HG02759 (cell line): ENCODE results near the gene FGF14.

Experiments
- ATAC-seq: cut with Tn5 transposase; IDR thresholded peaks from one replicate; pipeline ENCODE4 v1.9.1; 2021; ENCODE audit warnings: mild to moderate bottlenecking, moderate library complexity; ENCODE audit not compliant: unreplicated experiment

The FGF14 gene

DNA sequence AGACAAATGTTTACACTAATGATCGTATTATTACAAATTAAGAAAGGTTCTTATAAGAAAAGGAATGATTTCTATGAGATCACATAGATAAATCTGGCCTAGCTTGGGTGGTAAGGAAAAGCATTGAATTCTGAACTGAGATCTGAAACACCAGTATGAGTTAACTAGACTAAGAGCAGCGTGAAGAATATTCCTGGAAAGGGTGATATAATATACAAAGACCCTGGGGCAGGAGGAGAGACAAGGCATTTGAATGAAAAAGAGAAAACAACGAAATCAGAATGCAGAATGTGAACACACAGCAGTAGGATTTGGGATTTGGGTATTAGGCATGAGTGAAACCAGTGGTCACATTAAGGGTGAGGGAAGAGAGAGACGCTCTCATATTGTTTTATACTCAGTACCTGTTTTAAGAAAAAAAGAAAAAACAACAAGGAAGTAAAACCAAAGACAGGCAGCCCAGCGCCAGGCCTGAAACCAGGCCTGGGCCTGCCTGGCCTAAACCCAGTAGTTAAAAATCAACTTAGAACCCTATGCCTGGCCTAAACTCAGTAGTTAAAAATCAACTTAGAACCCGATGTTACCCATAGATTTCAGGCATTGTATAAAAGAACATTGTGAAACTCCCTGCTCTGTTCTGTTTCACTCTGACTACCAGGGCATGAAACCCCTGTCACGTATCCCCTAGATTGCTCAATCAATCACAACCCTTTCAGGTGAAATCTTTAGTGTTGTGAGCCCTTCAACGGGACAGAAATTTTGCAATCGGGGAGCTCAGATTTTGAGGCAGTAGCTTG is 662.3 kb downstream of the FGF14 start:
- ATAC-seq, result peak; percentile 98

DNA sequence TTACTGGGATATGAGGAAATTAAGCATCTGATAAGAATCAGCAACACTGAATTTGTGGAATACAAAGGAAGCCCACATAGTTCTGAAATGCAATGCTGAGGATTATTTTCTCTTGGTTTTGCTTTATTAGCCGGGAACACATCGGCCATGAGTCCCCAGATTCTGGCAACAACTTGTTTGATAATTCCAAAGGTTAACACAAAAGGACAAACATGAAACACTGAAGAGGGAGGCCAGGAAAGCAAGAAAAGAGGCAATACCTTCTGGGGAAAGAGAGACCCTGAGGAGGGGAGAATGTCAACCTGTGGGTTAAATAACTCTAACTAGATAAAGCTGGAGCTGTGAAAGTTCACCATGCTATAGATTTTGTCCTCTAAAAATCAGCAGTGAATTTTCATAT is 663.5 kb downstream of the FGF14 start:
- ATAC-seq, result no peak

DNA sequence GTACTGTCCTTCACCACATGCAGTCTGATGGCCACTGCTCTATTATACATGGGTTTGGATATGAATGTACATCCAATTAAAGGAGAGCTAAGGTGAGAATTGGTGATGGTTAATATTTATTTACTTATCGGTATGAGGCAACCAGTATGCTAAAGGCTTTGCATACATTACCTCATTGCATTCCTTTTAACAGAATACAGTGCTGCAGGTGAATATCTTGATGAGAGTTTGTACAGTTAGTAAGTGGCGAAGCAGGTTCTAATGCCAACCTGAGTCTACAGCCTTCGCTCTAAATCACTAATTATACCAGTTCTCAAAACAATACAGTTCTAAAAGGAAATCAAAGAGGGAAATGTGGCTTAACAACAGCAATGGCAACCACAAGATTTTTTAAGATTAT is 665.3 kb downstream of the FGF14 start:
- no peak for ATAC-seq

DNA sequence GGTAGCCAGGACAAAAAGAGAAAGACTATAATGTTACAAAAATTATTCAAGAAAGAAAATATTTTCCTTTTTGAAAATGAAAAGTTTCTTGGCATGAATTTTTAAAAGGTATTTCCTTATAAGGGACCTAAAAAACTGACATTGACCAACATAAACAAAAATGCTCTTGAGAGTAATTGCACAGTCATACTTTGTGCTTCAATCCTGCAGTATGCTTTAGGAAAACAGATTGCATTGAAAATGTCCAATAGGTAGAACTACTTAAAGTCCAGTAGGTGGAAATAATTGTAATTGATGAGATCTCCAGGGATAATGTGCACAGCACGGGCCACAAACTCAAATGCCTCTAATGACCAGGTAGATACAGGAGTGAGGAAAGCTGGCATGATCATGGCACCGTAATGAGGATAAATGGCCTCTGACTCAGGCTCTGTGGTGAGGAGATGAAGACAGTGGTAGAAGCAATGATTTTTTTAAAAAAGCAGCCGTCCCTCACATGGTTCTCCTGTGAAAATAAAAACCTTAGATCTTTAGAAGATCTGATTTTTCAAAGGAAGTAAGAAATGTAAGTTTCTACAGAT is 671.3 kb downstream of the FGF14 start:
- no peak for ATAC-seq

DNA sequence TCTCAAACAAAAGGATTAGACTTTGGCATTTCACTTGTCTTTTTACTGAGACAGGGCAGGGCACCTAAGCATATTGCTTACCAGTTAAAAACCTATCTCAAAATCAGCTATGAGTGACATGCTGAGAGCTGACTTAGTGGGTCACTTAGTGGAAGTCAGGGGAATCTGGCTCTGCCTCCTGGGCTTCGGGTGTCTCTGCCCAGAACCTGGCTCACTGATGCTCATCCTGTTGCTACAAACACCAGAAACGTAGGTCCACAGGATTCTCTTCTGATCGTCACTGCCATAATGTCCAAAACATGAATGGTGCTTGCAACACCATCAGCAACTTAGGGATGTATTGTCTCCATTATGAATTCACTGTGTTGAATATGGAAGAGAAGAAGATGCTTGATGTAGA is 673.2 kb downstream of the FGF14 start:
- ATAC-seq, result no peak

DNA sequence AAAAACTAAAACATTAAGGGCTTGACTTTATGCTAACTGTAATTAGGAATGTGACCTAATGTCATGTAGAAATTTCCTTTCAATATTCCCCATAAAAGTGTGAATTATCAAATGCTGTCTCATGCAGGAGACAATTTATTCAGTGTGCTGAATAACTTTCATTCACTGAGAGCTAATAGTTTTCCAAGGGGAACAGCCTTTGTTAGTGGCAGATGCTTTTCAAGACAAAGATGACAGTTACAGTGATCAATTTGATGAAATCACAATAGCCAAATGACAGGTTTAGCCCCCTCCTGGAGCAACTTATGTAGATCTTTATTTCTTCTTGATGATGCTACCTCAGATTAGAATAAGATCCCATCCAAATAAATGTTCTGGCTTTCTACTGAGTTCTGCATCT is 673.8 kb downstream of the FGF14 start:
- no peak for ATAC-seq

DNA sequence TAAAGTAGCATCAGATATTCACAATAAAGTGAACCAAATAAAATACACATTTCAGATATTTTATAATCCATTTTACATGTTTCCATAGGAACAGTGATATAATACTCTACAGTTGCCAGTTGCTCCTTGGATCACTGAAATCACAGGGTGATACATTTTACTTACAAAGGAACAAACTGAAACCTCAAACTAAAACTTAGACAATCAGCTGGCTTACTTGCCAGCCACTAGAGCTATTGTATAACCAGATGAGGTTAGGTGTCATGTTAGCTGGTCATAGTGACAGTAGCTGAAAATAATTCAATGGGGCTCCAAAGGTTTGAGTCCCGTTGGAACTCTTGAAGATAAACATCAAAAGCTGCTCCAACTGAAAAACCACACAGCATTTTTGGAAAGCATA is 674.7 kb downstream of the FGF14 start:
- no peak for ATAC-seq

DNA sequence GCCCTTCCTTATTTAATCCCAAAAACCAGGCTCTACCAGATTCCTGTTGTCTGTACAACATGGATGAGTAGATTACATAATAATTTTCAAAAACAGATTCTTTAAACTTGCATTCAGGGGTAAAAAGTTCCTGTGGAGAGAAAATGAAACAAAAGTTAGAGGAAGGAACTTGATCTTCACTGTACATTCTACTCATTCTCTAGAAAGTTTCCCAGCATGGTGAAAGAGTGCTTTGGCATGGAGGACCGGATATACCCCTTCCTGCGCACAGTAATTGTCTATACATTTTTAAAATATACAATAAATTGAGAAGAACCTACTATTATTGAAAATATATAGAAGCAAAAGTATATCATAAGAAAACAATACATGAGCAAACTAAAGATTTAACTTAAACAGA is 675.2 kb downstream of the FGF14 start:
- no peak for ATAC-seq

DNA sequence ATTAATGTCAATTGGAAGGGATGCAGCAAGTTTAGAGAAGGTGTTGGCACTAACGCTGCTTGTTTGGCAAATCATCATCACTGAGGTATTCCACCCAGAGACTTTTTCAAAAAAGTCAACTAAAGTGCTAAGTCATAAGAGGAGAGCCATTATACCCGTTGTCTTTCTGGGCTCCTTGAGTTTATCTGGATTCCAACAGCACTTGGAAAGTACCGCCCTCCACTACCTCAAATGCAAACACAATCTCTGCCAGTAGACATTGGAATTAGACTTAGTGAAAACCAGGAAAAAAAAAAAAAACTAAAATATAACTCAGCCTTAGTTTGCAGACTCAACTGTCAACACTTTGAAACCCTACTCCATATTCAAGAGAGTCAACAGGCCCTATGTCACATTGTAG is 683.4 kb downstream of the FGF14 start:
- ATAC-seq, result no peak

DNA sequence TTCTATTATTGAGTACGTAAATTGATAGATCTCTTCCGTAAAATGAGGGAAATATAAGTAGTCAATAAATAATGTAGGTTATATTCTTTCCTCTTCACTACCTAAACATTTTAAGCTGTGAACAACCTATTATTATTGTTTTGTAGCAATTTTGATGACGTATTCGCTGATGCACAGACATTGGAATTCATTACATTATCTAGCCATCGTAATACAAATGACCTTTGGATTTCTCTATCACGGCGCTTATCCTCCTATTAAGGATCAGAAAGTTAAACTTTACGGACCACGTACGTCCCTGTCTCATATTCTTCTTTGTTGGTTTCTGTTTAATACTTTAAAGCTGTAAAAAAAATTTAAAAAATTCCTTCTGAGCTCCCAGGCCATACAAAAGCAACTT is 684.5 kb downstream of the FGF14 start:
- no peak for ATAC-seq

DNA sequence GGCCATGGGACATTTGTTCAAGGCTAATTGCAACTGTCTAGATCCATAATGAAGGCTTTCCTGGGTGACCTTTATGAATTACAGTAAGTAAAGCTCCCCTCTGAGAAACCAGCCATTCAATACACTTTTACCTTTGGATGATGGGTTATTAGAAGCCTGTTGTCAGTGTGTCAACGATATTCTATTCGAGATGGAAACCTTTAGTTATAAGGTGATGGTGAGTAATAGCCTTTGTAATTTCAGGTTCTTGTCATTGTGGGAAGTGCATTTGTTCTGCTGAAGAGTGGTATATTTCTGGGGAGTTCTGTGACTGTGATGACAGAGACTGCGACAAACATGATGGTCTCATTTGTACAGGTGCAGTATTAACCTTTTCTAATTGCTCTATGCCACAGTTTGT is 687.7 kb downstream of the FGF14 start:
- ATAC-seq, result no peak

DNA sequence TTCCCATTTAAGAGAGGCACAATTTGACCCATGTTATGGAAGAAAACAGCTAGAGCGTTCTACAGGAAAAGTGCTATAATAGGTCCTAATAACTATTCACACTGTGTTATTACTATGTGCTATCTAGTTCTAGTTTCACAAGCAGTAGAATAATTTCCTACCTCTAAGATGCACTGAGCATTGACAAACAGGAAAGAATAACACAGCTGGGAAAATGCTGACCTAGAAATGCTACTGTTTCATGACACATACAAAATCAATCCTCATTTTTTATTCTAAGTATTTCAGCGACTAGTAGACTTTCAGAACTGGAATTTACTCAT is 689.9 kb downstream of the FGF14 start:
- ATAC-seq, result no peak

DNA sequence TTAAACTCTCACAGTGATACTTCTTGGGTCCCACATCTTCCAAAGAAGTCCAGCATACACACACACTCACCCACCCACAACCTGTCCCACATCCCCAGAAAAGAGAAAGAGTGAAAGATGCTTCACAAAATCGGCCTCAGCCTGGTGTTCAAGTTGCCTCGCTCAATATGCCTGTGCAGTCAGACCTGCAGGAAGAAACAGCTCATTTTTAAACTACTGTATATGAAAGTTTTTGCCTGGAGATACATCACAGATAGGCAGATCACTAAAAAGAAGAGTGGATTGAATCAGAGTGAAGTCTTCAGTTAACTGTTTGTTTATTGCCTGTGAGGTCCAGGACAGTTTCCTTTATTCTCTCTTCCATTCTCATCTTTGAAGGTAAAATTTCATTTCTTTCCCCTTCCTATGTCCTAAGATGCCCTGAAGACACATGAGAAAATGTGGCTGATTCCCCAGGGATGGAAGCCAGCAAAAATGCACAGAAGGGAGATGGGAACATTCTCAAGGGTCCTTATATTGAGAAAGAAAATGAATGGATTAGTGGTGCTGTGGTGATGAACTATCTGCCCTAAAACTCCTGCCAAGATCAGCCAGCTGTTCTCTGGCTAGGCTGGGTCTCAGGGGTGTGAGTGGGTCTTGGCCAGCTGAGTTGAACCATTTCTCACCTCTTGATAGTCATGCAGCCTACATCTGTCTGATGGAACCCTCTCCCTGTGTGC is 690.4 kb downstream of the FGF14 start:
- no peak for ATAC-seq

DNA sequence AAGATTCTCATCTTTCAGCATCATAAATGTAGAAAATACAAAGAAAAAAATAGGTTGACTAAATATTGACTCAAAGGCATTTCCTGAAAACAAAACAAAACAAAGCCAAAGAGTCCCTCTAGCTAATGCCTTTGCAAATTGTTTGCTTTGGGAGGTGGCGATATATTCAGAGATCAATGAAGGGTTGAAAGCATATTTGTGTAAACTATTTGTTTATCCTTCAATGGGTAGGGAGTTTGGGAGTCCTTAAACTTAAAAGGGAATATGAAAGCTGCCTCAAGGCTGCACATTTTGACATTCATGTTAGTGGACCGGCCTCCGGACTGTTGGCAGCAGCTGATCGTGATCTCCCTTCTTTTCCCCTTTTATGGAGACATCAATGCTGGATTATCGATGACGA is 691.9 kb downstream of the FGF14 start:
- no peak for ATAC-seq

DNA sequence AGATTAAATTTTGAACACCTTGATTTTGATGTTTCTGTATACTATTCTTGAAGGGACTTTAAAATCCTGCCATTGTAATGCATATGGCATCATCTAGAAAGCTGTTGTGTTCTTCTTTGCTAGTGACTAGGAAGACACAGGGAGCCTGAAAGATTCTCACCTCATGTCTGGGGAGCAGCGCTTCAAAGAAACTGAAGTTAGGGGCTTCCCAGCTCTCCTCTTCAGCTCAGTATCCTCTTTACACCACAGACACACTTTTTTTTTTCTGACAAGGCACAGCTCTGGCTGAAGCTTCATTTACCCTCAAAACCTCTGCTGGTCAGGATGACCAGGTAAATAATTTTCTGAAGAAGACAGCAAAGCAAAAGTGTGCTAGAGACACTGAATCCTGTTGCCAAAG is 693.7 kb downstream of the FGF14 start:
- no peak for ATAC-seq

DNA sequence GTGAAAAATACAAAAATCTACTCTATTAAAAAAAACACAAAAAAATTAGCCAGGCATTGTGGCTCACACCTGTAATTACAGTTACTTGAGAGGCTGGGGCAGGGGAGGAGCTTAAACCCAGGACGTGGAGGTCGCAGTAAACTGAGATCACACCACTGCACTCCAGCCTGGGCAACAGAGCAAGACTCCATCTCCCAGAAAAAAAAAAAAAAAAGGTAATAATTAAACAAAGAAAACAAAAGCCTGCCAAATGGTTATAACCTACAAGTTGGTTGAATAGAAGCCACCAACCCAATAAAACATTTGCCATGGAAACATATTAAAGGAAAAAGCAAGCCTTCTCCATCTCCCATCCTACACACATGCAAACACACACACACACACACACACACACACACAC is 694.2 kb downstream of the FGF14 start:
- ATAC-seq, result no peak

DNA sequence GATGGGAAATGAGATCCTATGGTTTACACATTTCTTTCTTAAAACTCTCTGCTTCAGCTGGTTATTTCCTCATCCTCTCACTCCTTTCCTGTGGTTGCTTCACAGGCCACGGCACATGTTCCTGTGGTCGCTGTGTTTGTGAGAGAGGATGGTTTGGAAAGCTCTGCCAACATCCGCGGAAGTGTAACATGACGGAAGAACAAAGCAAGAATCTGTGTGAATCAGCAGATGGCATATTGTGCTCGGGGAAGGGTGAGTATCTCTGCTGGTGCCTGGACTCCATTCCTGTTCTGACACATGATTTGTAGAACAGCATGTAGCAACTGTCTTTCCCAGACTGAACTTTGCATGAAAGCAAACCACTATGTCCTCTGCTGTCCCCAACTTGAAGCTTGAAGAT is 695.2 kb downstream of the FGF14 start:
- no peak for ATAC-seq

DNA sequence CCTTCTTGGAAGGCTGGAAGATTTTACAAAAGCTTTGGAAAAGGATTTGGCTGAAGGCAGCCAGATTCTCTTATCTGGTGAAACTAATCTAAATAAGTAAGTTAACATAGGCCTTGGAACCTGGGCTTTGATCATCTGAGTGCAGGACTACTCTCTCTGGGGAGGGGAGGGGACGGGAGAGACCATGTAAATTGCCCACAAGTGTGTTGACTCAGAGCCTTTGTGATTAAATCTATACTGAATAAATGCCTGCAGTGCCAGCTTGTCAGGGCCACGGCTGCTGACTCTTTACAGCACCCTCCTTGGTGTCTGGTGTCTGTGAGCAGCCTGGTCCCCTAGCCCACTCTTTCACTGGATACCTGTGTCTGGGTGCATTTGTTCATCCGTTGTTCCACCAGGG is 698.0 kb downstream of the FGF14 start:
- ATAC-seq, result no peak

DNA sequence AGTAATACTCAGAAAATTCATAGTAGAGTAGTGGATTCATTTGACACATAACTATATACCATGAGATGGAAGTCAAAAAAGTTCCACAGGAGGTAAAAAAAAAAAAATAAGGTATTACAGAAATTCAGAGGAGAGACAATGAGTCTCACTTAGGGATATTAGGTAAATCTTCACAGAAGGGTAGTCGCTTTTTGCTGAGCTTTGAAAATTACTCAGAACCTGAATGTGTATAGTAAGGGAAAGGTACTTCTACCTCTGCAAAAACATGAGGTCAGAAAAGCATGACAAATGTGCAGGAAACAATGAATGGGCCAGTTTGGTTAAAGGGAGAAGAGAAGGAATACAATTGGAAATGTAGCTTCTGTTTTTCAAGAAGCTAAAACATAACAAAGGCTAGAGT is 698.8 kb downstream of the FGF14 start:
- ATAC-seq, result no peak

DNA sequence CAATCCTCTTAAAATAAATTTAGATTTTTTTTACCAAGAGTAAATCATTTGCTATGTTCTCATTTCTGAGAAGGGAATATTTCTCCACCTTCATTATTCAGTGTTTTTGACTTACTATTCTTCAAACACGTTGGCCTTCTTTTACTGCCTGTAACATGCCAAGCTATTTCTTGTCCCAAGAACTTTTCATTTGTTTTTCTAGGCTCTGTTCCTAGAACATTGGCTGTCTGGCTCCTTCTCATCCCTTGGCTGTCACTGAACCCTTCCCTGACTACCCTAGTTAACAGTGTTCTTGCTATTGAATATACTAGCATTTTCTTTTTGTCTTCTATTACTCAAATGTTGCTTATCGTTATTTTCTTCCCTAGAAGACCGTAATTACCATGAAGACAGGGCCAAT is 701.2 kb downstream of the FGF14 start:
- ATAC-seq, result no peak

DNA sequence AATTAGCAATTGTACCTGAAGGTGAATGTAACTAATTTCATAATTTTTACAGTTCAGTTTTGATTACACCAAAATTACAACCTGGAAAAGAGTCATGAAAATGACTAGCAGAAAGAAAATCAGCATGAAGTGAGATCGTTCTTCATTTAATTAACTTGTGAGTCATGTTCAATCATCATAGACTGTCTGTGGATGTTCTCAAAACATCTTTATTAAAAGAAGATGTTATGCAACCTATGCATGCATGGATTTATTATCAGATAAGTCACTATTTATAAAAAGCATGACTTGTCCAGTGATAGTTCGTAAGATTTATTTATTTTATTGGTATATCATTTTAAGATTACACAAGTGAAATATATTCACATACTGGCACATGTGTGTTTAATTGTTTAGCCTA is 703.4 kb downstream of the FGF14 start:
- ATAC-seq, result no peak

DNA sequence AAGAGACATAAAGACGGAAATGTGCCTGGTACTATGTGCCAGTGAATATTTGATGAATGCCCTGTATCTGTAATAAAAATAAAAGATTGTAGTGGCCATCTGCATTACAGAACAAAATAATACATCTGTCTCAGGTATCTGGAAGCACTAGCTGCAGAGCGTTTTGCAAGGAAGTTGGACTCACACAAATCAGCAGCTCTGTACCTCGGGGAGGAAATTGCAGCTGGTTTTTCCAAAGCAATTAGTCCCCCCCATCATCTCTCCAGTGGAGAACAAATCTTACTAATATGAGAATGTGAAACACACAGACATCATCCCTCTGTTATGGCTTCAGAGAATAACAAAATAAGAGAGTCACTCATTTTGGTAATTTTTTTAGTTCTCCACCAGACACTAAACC is 704.1 kb downstream of the FGF14 start:
- no peak for ATAC-seq
